Hematopoietic multipotent progenitor cell treated with erythropoietin and hydrocortisone succinate and interleukin-3 and kit ligand, for 8 days (in vitro differentiated cells): ENCODE data around the gene RGS12.

Experiments used
- DNase-seq: peaks from one replicate; pipeline ENCODE4 v3.0.0-alpha.2; 2015

The RGS12 gene

GRCh38 chr4:3311489-3312171, 18.8 kb downstream of the RGS12 start:
- DNase-seq = no peak

- no peak for DNase-seq
Measured at GRCh38 chr4:3312362-3312761, 19.5 kb downstream of the RGS12 start.

- DNase-seq = no peak
Measured at GRCh38 chr4:3313139-3313538, 20.3 kb downstream of the RGS12 start.

GRCh38 chr4:3313556-3314228, 20.9 kb downstream of the RGS12 start:
- DNase-seq = no peak

- no peak for DNase-seq
Measured at GRCh38 chr4:3314706-3315260, 22.0 kb downstream of the RGS12 start.

- no peak for DNase-seq
Measured at GRCh38 chr4:3315566-3315965, 22.7 kb downstream of the RGS12 start.

GRCh38 chr4:3316146-3316545, 23.3 kb downstream of the RGS12 start:
- DNase-seq = no peak

- DNase-seq = no peak
Measured at GRCh38 chr4:3317011-3317655, 24.3 kb downstream of the RGS12 start.

GRCh38 chr4:3317656-3318211, 24.9 kb downstream of the RGS12 start:
- DNase-seq = no peak

GRCh38 chr4:3318561-3319021, 25.8 kb downstream of the RGS12 start:
- no peak for DNase-seq

GRCh38 chr4:3320361-3321023, 27.7 kb downstream of the RGS12 start:
- no peak for DNase-seq

- DNase-seq = no peak
Measured at GRCh38 chr4:3321295-3321889, 28.6 kb downstream of the RGS12 start.

GRCh38 chr4:3322059-3322550, 29.3 kb downstream of the RGS12 start:
- DNase-seq = no peak

GRCh38 chr4:3323071-3323481, 30.3 kb downstream of the RGS12 start:
- no peak for DNase-seq

- DNase-seq = no peak
Measured at GRCh38 chr4:3324093-3324815, 31.4 kb downstream of the RGS12 start.

- no peak for DNase-seq
Measured at GRCh38 chr4:3328814-3329663, 36.2 kb downstream of the RGS12 start.

GRCh38 chr4:3329887-3330286, 37.1 kb downstream of the RGS12 start:
- no peak for DNase-seq

GRCh38 chr4:3330707-3331106, 37.9 kb downstream of the RGS12 start:
- no peak for DNase-seq

- DNase-seq = no peak
Measured at GRCh38 chr4:3331511-3332394, 38.9 kb downstream of the RGS12 start.

- no peak for DNase-seq
Measured at GRCh38 chr4:3332498-3332897, 39.7 kb downstream of the RGS12 start.
